ENCODE measurements around the gene INSRR. TPM values are rescaled to one million over a fixed set of nuclear protein-coding genes. Genes with fewer than 3 reads are reported as not detected.

INSRR gene
- total RNA-seq, 4 donors from 2014 or later: not detected

DNA sequence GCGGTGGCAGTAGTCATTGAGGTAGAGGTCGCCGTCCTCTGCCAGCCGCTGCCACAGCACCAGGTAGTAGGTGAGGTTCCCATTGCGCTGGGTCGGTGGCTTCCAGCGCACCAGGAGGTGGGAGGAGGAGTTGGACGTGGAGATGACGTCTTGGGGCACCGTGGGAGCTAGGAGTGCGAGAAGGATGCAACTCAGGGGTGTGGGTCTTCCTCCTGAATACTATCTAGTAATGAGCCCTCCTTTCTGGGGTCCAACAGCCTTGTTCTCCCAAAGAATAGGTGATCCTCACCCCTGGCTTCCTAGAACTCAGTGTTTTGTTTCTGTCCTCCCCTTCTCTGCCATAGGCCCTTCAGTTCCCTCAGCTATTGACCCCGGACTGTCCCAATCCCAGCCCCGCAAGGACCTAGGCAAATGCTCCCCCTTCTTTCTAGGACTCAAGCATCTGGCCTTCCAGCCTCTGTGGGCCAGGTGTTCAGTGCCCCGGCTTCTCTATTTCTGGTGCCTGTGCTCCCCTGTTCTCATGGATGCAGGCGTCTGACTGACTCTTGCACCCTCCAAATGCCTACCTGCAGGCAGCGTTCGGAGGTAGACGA is 12.9 kb downstream of the INSRR start:
- Histone ChIP-seq H3K4me3 (no peak overlapping the region), H3K4me1 (peaks cover 10 to 22% (median 13%) of the 10 kb centered on the region in 4 donors), H3K36me3 (no peaks in the 10 kb centered on the region), H3K27ac (replicated peaks in 1 of 4) (no peak overlapping the region), H3K27me3 (peaks cover 0 to 94% (median 18%) of the 10 kb centered on the region in 4 donors), H3K9me3 (no peaks in the 10 kb centered on the region)
- WGBS: 67% methylated on average over 11 of the region's 18 CpGs
- intact Hi-C loops (cut with DNase I): no loop called here
- TF ChIP-seq CTCF (IDR thresholded peaks at IDR 0.05): no peak
- no peak for DNase-seq (ENCODE audit: extremely low spot score)

- WGBS: 13% methylated on average over 3 of the region's 69 CpGs
- H3K4me3 ChIP-seq: no peak overlapping the region
- no peak for DNase-seq (ENCODE audit: extremely low spot score)
- TF ChIP-seq POLR2AphosphoS5 (IDR thresholded peaks at IDR 0.05) (no peak), CTCF (IDR thresholded peaks at IDR 0.05) (no peak), EP300 (IDR thresholded peaks at IDR 0.05) (no peak), POLR2A (IDR thresholded peaks at IDR 0.05; ENCODE audit: low read depth) (no peak)
- no peaks in the 10 kb centered on the region for H3K36me3 ChIP-seq
- peaks cover 10 to 22% (median 13%) of the 10 kb centered on the region in 4 donors for H3K4me1 ChIP-seq
- H3K27ac ChIP-seq (replicated peaks in 1 of 4): no peak overlapping the region
- intact Hi-C loops (cut with DNase I): no loop called here
- H3K27me3 ChIP-seq: peaks cover 0 to 100% (median 18%) of the 10 kb centered on the region in 4 donors
- H3K9me3 ChIP-seq: no peaks in the 10 kb centered on the region
Measured at GRCh38 chr1:156845055-156845952, 13.6 kb downstream of the INSRR start.

- TF ChIP-seq CTCF (IDR thresholded peaks at IDR 0.05) (no peak), POLR2A (IDR thresholded peaks at IDR 0.05; ENCODE audit: low read depth) (no peak)
- Histone ChIP-seq H3K27ac (replicated peaks in 1 of 4) (no peak overlapping the region), H3K4me1 (peaks cover 10 to 22% (median 13%) of the 10 kb centered on the region in 4 donors), H3K9me3 (no peaks in the 10 kb centered on the region), H3K36me3 (no peaks in the 10 kb centered on the region), H3K27me3 (peaks cover 0 to 100% (median 18%) of the 10 kb centered on the region in 4 donors), H3K4me3 (no peak overlapping the region)
- no peak for DNase-seq (ENCODE audit: extremely low spot score)
- intact Hi-C loops (cut with DNase I): no loop called here
- WGBS: 50% methylated on average over 14 of the region's 14 CpGs
Measured at GRCh38 chr1:156844638-156845037, 14.3 kb downstream of the INSRR start.

GRCh38 chr1:156844102-156844501 is 14.8 kb downstream of the INSRR start:
- intact Hi-C loops (cut with DNase I): no loop called here
- no peak for DNase-seq (ENCODE audit: extremely low spot score)
- TF ChIP-seq POLR2AphosphoS5 (IDR thresholded peaks at IDR 0.05) (no peak), EP300 (IDR thresholded peaks at IDR 0.05) (no peak), POLR2A (IDR thresholded peaks at IDR 0.05; ENCODE audit: low read depth) (no peak), CTCF (IDR thresholded peaks at IDR 0.05) (no peak)
- Histone ChIP-seq H3K27ac (replicated peaks in 1 of 4) (no peak overlapping the region), H3K27me3 (peaks cover 0 to 100% (median 18%) of the 10 kb centered on the region in 4 donors), H3K4me3 (no peak overlapping the region), H3K36me3 (no peaks in the 10 kb centered on the region), H3K9me3 (no peaks in the 10 kb centered on the region), H3K4me1 (peaks cover 10 to 22% (median 13%) of the 10 kb centered on the region in 4 donors)
- WGBS: 73% methylated on average over 4 of the region's 6 CpGs

All from esophagus muscularis mucosa (tissue), 4 donors.